ENCODE results near the gene SMARCB1. TPM values are rescaled to one million over a fixed set of nuclear protein-coding genes. Genes with fewer than 3 reads are reported as not detected.

The SMARCB1 gene
- total and polyA plus RNA-seq, 2 of the 4 experiments (the other 2 are of a cell fraction): 110 to 159 TPM

DNA sequence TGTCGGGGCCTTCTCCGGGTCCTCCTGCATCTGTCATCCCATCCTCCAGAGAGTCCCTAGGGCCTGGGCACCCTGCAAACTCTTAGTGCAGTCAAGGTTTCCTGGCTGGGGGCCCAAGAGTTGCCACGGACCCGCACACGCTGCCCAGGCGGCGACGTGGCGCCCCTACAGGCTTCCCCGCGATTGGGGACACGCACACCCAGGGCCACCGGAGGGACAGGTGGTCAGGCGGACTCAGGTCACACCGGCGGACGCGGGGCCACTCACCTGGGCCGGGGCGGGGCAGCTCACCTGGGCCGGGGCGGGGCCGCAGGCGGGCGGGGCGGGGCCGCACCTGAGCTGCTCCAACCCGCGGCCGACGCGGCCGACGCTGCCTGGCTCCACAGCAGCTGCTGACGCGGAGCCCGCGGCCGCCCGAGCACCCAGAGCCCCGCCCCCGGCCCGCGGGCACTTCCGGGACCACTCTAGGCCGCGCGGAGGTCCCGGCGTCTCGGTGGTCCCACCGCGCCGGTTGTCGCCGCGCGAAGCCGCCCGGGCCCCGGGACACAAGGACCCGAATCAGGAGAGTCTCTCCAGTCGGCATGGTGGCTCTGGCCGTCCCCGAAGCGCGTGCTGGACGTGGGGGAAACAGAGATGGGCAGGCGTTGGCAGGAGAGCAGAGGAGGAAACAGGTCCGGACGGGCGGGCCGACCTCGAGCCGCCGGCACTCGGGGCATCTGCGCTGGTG lies 35.9 kb upstream of the SMARCB1 start, which contains the start of gene ZNF70:
Gene ZNF70, minus strand, starts transcription at position 399 of the 727 bp plus-strand sequence. CDS start 5,972 bp downstream, outside the sequence.
- Histone ChIP-seq H4K5ac (ENCODE audit: low read depth, low read length) (peak within 1 kb of the TSS; percentile 92), H4K20me1 (ENCODE audit: insufficient read depth, low read length) (no peaks in the 10 kb centered on the region), H3K27me3 (ENCODE audit: control insufficient read depth, insufficient read depth, low read length) (no peaks in the 10 kb centered on the region), H3K9me1 (ENCODE audit: insufficient read depth, low read length) (peaks cover 5% of the 10 kb centered on the region), H3K4me2 (ENCODE audit: low read depth, low read length) (peak within 1 kb of the TSS; percentile 99), H3K36me3 (ENCODE audit: control insufficient read depth, insufficient read depth, low read length) (no peaks in the 10 kb centered on the region), H3K4ac (ENCODE audit: low read depth, low read length) (peak within 1 kb of the TSS; percentile 100), H3K14ac (replicated peaks; ENCODE audit: low read depth, low read length) (peak within 1 kb of the TSS; percentile 100), H4K8ac (ENCODE audit: low read depth in 2 of 2, low read length in 2 of 2) (peak within 1 kb of the TSS; percentile 98 to 99), H3K4me1 (ENCODE audit: control insufficient read depth, insufficient read depth, low read length) (peaks cover 4% of the 10 kb centered on the region), H2AK5ac (ENCODE audit: low read depth, low read length) (peak within 1 kb of the TSS; percentile 95), H3K9me3 (ENCODE audit: control insufficient read depth, insufficient read depth, low read length) (no peaks in the 10 kb centered on the region), H3K9ac (ENCODE audit: low read depth, low read length) (peak within 1 kb of the TSS; percentile 97), H2AK9ac (replicated peaks; ENCODE audit: low read depth, low read length, poor library complexity) (peak within 1 kb of the TSS; percentile 74), H3K18ac (ENCODE audit: low read depth, low read length) (peak within 1 kb of the TSS; percentile 90), H2BK20ac (ENCODE audit: low read depth, low read length) (no peak within 1 kb of the TSS), H2BK5ac (ENCODE audit: low read depth, low read length, poor library complexity, severe bottlenecking) (peak within 1 kb of the TSS; percentile 90), H3K56ac (ENCODE audit: extremely low read depth, insufficient read depth, low read length) (peak within 1 kb of the TSS; percentile 72), H2AFZ (replicated peaks; ENCODE audit: low read length, poor library complexity) (peak within 1 kb of the TSS; percentile 100), H3K23ac (ENCODE audit: low read depth, low read length) (peak within 1 kb of the TSS; percentile 97), H2BK15ac (ENCODE audit: low read depth, low read length) (peak within 1 kb of the TSS; percentile 12; the same call in 1 of the 3 replicates), H3K27ac (ENCODE audit: insufficient read depth, low read length) (peak within 1 kb of the TSS; percentile 95), H4K91ac (ENCODE audit: insufficient read depth, low read depth, low read length) (peak within 1 kb of the TSS; percentile 93), H3K4me3 (ENCODE audit: insufficient read depth, low read depth, low read length) (peak within 1 kb of the TSS; percentile 85), H3K79me1 (ENCODE audit: low read depth in 1 of 2, low read length in 2 of 2) (peaks cover 12 to 31% of the 10 kb centered on the region in 2 experiments), H2BK120ac (ENCODE audit: low read depth, low read length) (peak within 1 kb of the TSS; percentile 88)
- DNase-seq: peak; percentile 74
- ChIA-PET POLR2A (ENCODE audit: unreplicated experiment) (interaction anchor here (0.5 kb wide), 1 partner anchor 175 kb away, joined by 6 read pairs; no protein-coding TSS in a partner anchor), CTCF (no interaction called here)
- TF ChIP-seq MAFK (IDR thresholded peaks at IDR 0.05; ENCODE audit: low read depth, low read length) (no peak), NFE2L2 (IDR thresholded peaks at IDR 0.05; ENCODE audit: low read depth, low read length) (no peak), MAZ (IDR thresholded peaks at IDR 0.05; ENCODE audit: borderline replicate concordance, low read depth, low read length) (peak; percentile 88; the same call in 1 of the 2 replicates), CEBPB (IDR thresholded peaks at IDR 0.05; ENCODE audit: low read depth, low read length) (no peak), RCOR1 (IDR thresholded peaks at IDR 0.05; ENCODE audit: insufficient replicate concordance, low read length) (no peak), BHLHE40 (IDR thresholded peaks at IDR 0.05; ENCODE audit: low read depth, low read length) (no peak), POLR2A (IDR thresholded peaks at IDR 0.05; ENCODE audit: low read depth, low read length) (0 out of 2 replicates have a peak, but pooled peaks have one; percentile 74), RFX5 (IDR thresholded peaks at IDR 0.05; ENCODE audit: low read depth, low read length) (peak; percentile 78), RAD21 (IDR thresholded peaks at IDR 0.05; ENCODE audit: low read length) (no peak)
- TF ChIP-seq, protein P1, sequence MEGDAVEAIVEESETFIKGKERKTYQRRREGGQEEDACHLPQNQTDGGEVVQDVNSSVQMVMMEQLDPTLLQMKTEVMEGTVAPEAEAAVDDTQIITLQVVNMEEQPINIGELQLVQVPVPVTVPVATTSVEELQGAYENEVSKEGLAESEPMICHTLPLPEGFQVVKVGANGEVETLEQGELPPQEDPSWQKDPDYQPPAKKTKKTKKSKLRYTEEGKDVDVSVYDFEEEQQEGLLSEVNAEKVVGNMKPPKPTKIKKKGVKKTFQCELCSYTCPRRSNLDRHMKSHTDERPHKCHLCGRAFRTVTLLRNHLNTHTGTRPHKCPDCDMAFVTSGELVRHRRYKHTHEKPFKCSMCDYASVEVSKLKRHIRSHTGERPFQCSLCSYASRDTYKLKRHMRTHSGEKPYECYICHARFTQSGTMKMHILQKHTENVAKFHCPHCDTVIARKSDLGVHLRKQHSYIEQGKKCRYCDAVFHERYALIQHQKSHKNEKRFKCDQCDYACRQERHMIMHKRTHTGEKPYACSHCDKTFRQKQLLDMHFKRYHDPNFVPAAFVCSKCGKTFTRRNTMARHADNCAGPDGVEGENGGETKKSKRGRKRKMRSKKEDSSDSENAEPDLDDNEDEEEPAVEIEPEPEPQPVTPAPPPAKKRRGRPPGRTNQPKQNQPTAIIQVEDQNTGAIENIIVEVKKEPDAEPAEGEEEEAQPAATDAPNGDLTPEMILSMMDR (conservative IDR thresholded peaks at IDR 0.05; ENCODE audit: low read depth, low read length): peak; percentile 9; the same call in 1 of the 2 replicates
- ATAC-seq (ENCODE audit: low read depth): peak; percentile 99
- WGBS, 2 experiments (ENCODE audit: extremely low coverage in 2 of 2, insufficient read length in 1 of 2): 1% methylated on average over 29 of the region's 78 CpGs; no CpG with 5 or more reads in 1 of the 2 experiments
- dilution Hi-C loops (cut with HindIII; ENCODE audit: low sequenced_read_pairs, unreplicated experiment): no loop called here
- intact Hi-C loops (cut with micrococcal nuclease): no loop called here
- in situ Hi-C loops (cut with MboI; ENCODE audit: low sequenced_read_pairs): no loop called here
- no TSS peak for BruUV-seq (replicated peaks)
